RWPE1 (cell line): Measurements from ENCODE around the gene KCTD21.

Source experiments
- CTCF ChIA-PET: fragments of 350-600 bp; sonication (Branson Sonifier 250); formaldehyde crosslinking; extraction: SDS; loops from one replicate; lab custom pipeline; 2021; lab: Yijun Ruan, JAX
- POLR2A ChIA-PET: fragments of 400-600 bp; formaldehyde crosslinking; extraction: SDS; loops from one replicate; lab custom pipeline; 2020; ENCODE audit warnings: antibody characterized with exemption; ENCODE audit not compliant: low non-redundant PET; lab: Yijun Ruan, JAX
- DNase-seq: peaks from one replicate; pipeline ENCODE4 v3.0.0; 2012; ENCODE audit warnings: low spot score
- H3K27ac ChIP-seq: fragments of 450-650 bp; 2 replicates; pipeline ENCODE4 v1.5.1; 2017
- TF ChIP-seq, protein P1 (sequence below): fragments of 450-650 bp; conservative IDR thresholded peaks from 2 replicates; pipeline ENCODE4 v1.5.1; 2017; ENCODE audit warnings: low read depth, mild to moderate bottlenecking

KCTD21 gene

DNA sequence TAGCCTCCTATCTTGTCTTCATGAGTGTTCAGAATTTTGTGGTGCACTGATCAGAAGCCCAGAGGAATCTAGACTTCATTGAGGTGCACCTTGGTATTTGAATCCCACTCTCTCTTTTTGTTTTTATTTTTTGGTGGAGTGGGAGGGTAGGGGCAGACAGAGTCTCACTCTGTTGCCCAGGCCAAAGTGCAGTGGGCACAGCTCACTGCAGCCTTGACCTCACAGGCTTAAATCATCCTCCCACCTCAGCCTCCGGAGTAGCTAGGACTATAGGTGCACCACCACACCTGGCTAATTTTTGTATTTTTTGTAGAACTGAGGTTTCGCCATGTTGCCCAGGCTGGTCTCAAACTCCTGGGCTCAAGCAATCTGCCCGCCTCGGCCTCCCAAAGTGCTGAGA is 38.1 kb downstream of the KCTD21 start:
- ChIA-PET CTCF (no interaction called here), POLR2A (no interaction called here)
- no peak for DNase-seq
- TF ChIP-seq, protein P1, sequence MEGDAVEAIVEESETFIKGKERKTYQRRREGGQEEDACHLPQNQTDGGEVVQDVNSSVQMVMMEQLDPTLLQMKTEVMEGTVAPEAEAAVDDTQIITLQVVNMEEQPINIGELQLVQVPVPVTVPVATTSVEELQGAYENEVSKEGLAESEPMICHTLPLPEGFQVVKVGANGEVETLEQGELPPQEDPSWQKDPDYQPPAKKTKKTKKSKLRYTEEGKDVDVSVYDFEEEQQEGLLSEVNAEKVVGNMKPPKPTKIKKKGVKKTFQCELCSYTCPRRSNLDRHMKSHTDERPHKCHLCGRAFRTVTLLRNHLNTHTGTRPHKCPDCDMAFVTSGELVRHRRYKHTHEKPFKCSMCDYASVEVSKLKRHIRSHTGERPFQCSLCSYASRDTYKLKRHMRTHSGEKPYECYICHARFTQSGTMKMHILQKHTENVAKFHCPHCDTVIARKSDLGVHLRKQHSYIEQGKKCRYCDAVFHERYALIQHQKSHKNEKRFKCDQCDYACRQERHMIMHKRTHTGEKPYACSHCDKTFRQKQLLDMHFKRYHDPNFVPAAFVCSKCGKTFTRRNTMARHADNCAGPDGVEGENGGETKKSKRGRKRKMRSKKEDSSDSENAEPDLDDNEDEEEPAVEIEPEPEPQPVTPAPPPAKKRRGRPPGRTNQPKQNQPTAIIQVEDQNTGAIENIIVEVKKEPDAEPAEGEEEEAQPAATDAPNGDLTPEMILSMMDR: no peak
- no peak overlapping the region for H3K27ac ChIP-seq

DNA sequence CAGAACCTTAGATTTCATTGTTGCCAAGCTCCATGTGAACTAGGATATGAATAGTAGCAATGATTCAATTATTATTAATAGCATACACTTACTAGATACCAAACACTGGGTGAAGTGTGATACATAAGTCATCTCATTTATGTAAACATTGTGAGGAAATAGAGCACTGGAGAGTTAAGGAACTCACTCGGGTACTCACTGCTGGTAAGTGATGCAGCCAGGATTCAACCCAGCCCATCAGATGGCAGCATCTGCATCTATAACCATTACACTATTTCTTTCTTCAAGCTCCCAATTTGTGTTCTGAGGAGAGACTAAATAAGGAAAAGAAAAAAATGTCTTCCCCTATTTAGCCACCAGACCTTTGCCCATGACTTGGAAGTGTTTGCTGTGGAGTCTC is 38.8 kb downstream of the KCTD21 start:
- H3K27ac ChIP-seq: no peak overlapping the region
- TF ChIP-seq, protein P1: no peak
- ChIA-PET POLR2A (no interaction called here), CTCF (interaction anchor here (0.7 kb wide), 2 partner anchors 21 to 1262 kb away, joined by 3 read pairs; no protein-coding TSS in a partner anchor)
- peak; percentile 39 for DNase-seq

DNA sequence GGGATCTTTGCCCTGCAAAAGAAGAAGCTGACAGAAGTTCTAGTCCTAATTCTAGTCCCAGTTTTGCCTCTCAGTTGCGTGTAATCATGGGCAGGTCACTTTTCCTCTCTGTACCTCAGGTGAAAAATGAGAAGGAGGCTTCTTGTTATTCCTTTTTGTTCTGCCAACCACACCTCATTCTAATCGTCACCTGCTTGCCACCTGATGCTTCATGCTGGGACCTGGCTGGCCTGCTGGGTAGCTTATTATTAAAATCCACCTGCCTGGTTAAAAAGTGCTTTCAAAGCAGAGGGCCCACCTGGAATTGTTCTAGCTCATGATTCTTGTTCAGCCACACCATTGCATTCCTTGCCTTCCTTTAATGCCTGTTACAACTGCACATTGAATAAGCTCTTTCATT is 40.6 kb downstream of the KCTD21 start:
- DNase-seq: no peak
- H3K27ac ChIP-seq: no peak overlapping the region
- POLR2A ChIA-PET: no interaction called here
- TF ChIP-seq, protein P1: no peak
- CTCF ChIA-PET: interaction anchor here (0.6 kb wide), 1 partner anchor 72 kb away, joined by 4 read pairs; no protein-coding TSS in a partner anchor

DNA sequence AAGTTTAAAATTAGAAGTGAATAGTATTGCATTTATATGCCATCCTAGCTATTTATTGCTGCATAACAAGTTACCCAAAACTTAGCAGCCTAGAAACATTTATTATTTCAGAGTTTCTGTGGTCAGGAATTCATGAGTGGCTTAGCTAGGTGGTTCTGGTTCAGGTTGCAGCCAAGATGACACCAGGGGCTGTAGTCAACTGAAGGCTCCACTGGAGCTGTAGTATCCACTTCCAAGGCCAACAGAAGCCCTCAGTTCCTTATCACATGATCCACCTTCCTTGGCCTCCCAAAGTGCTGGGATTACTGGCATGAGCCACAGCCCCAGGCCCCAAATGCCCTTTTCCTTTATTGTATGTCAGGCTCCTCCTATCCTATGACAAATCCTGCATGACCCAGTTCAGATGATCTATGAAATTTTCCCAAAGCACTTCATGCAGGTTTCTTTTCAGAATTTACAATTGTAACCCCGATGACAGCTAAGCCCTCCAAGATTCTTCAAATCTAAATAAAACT is 42.9 kb downstream of the KCTD21 start:
- TF ChIP-seq, protein P1: no peak
- ChIA-PET CTCF (no interaction called here), POLR2A (no interaction called here)
- no peak for DNase-seq
- H3K27ac ChIP-seq: no peak overlapping the region

DNA sequence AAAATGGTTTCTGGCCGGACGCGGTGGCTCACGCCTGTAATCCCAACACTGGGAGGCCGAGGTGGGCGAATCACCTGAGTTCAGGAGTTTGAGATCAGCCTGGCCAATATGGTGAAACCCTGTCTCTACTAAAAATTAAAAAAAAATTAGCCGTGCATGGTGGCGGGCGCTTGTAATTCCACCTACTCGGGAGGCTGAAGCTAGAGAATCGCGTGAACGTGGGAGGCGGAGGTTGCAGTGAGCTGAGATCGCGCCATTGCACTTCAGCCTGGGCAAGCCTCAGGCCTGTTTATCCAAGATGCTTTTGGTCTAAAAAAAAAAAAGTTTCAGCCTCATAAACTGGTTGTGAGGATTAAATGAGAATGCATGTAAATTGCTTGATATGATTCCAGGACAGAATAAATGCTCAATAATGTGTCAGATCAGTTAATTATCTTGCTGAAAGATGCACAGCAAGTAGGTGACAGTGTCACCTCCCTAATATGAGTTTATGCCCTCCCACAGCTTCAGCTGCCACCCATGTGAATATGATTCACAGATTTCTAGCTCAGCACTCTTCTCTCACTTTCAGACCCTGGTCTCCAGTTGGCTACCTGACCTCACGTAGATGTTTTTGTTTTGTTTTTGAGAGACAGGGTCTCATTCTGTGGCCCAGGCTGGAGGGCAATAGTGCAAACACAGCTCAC is 47.9 kb downstream of the KCTD21 start:
- TF ChIP-seq, protein P1: no peak
- peak overlapping the region; percentile 19; the same call in 1 of the 2 replicates for H3K27ac ChIP-seq
- ChIA-PET POLR2A (no interaction called here), CTCF (interaction anchor here (0.7 kb wide), 1 partner anchor 27 kb away, joined by 3 read pairs; no protein-coding TSS in a partner anchor)
- DNase-seq: no peak

DNA sequence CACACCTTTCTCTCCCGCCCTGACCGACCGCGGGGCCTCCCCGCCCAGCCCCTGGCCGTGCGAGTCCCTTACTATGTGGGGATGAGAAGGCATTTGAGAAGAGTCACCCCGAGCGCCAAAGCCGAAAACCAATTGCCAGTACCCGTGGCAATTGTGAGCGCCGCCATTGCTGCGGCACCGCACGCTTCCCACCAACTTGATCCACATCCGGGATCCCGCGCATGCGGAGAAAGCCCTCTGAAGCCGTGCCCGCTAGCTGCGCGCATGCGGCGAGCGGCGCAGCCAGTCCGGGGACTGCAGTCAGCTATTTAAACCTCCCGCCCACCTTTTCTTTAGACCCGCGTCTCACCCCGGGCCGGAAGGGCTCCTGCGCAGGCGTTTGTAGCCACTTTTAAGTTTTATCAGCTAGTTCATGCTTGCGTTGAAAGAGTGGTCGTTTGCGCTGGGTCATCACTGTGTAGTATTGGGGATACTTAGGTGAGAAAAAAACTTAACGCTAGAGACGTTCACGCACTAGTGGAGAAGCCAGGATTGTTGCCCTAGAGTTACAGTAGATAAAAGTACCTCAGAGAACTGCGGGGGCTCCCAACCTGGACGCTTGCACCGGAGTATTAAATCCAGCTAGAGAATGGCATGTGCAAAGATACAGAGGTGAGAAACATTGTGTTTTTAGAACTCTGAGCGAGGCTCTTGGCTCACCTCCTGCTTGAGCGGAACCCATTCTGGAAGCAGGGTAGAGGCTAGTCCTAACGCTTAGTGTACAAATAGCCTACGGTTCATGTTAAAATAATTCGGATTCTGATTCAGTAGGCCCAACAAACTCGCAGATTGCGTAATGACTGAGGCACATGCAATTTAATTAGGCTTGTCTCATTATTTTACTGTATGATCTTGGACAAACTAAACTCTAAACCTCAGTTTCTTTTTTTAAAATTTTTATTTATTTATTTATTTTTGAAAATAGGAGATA is 48.7 kb downstream of the KCTD21 start, which contains the start of gene ALG8:
TSS of gene ALG8 (minus strand) at position 205 of the 970 bp plus-strand sequence. CDS start at position 167, 38 bp downstream.
- POLR2A ChIA-PET: no interaction called here
- TF ChIP-seq, protein P1: no peak
- peak within 1 kb of the TSS; percentile 69 for H3K27ac ChIP-seq
- DNase-seq: peak; percentile 98
- CTCF ChIA-PET: interaction anchor here (0.6 to 0.9 kb wide), 2 partner anchors 424 to 496 kb away, joined by 3 read pairs; no protein-coding TSS in a partner anchor
